ENCODE data around the gene ABL2. TPM values are rescaled to one million over a fixed set of nuclear protein-coding genes. Genes with fewer than 3 reads are reported as not detected.

ABL2 gene
- total and polyA plus RNA-seq, 8 donors: 1.3 to 26.6 (median 6.7) TPM

DNA sequence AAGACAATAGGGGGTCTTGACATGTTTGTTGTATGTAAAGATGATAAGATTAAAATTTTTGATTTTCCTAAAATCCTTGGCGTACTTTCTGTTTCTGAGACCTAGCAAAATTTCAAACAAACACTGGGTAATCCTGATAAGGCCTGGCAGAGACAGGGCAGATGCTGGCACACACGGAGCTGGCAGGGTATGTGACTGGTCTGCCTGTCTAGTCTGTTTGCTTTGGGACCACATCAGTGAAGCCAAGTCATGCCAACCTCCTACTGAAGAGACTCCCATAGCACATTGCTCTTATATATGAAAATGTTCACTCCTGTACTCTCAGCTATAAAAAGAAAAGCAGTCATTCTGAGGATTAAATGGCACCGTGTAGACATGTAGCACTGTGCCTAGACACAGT, 133.6 kb downstream of the ABL2 start:
- no peak for TF ChIP-seq POLR2A (IDR thresholded peaks at IDR 0.05)
- no peak for TF ChIP-seq CTCF (IDR thresholded peaks at IDR 0.05)
- TF ChIP-seq POLR2AphosphoS5 (IDR thresholded peaks at IDR 0.05): no peak
- no peak for TF ChIP-seq EP300 (IDR thresholded peaks at IDR 0.05)
- intact Hi-C loops (cut with DNase I; ENCODE audit: low total_unique reads): no loop called here
- 57 to 77% (median 60%) methylated on average over 3 of the region's 3 CpGs for WGBS, 5 donors

GRCh38 chr1:179095377-179095776, 134.1 kb downstream of the ABL2 start:
- peak overlapping the region in 1 of 5 donors; percentile 17 for H3K27ac ChIP-seq

More for the DNA sequence above, 133.6 kb downstream of the ABL2 start:
- peaks cover 8 to 23% (median 11%) of the 10 kb centered on the region in 4 donors for H3K4me1 ChIP-seq
- no peak overlapping the region for H3K4me3 ChIP-seq
- no peaks in the 10 kb centered on the region for H3K9me3 ChIP-seq
- peaks cover 36 to 90% (median 78%) of the 10 kb centered on the region in 4 donors for H3K36me3 ChIP-seq
- no peak for DNase-seq
- no peaks in the 10 kb centered on the region for H3K27me3 ChIP-seq
- no peak overlapping the region for H3K27ac ChIP-seq

GRCh38 chr1:179094818-179095217, 134.7 kb downstream of the ABL2 start:
- H3K4me3 ChIP-seq: no peak overlapping the region
- WGBS, 5 donors: 33 to 83% (median 53%) methylated on average over 5 of the region's 5 CpGs
- TF ChIP-seq POLR2A (IDR thresholded peaks at IDR 0.05) (no peak), POLR2AphosphoS5 (IDR thresholded peaks at IDR 0.05) (no peak), EP300 (IDR thresholded peaks at IDR 0.05) (no peak), CTCF (IDR thresholded peaks at IDR 0.05) (no peak)
- intact Hi-C loops (cut with DNase I; ENCODE audit: low total_unique reads): no loop called here
- peaks cover 36 to 91% (median 84%) of the 10 kb centered on the region in 4 donors for H3K36me3 ChIP-seq
- peak; percentile 54 to 59 for DNase-seq
- H3K27me3 ChIP-seq: no peaks in the 10 kb centered on the region
- peak overlapping the region in 2 of 5 donors; percentile 5 to 17 for H3K27ac ChIP-seq
- no peaks in the 10 kb centered on the region for H3K9me3 ChIP-seq
- H3K4me1 ChIP-seq: peaks cover 8 to 24% (median 16%) of the 10 kb centered on the region in 4 donors

More at GRCh38 chr1:179095377-179095776, 134.1 kb downstream of the ABL2 start:
- TF ChIP-seq EP300 (IDR thresholded peaks at IDR 0.05): no peak
- TF ChIP-seq CTCF (IDR thresholded peaks at IDR 0.05): no peak
- TF ChIP-seq POLR2A (IDR thresholded peaks at IDR 0.05): no peak
- TF ChIP-seq POLR2AphosphoS5 (IDR thresholded peaks at IDR 0.05): no peak
- H3K27me3 ChIP-seq: no peaks in the 10 kb centered on the region
- DNase-seq: no peak
- H3K9me3 ChIP-seq: no peaks in the 10 kb centered on the region
- no peak overlapping the region for H3K4me3 ChIP-seq
- 82 to 94% (median 89%) methylated on average over 4 of the region's 4 CpGs for WGBS, 5 donors
- peaks cover 8 to 24% (median 13%) of the 10 kb centered on the region in 4 donors for H3K4me1 ChIP-seq
- intact Hi-C loops (cut with DNase I; ENCODE audit: low total_unique reads): no loop called here
- peaks cover 36 to 90% (median 78%) of the 10 kb centered on the region in 4 donors for H3K36me3 ChIP-seq

- Histone ChIP-seq H3K36me3 (peaks cover 33 to 100% (median 96%) of the 10 kb centered on the region in 4 donors), H3K27ac (no peak overlapping the region), H3K4me1 (peaks cover 8 to 34% (median 18%) of the 10 kb centered on the region in 4 donors), H3K27me3 (no peaks in the 10 kb centered on the region), H3K4me3 (no peak overlapping the region), H3K9me3 (no peaks in the 10 kb centered on the region)
- WGBS, 5 donors: 84 to 92% (median 87%) methylated on average over 9 of the region's 9 CpGs
- peak in 1 of 2 donors; percentile 0 for DNase-seq
- TF ChIP-seq CTCF (IDR thresholded peaks at IDR 0.05): no peak
- intact Hi-C loops (cut with DNase I; ENCODE audit: low total_unique reads): no loop called here
Measured at GRCh38 chr1:179092896-179093461, 136.5 kb downstream of the ABL2 start.
